Liver (tissue), 9 donors: ENCODE data around the gene RHEX. TPM values are rescaled to one million over a fixed set of nuclear protein-coding genes. Genes with fewer than 3 reads are reported as not detected.

Experiments used
- DNase-seq: peaks from one replicate; pipeline ENCODE4 v3.0.0-alpha.2; 2017; ENCODE audit warnings: low spot score
- H3K27ac ChIP-seq, 2 donors: one replicate each; pipeline ENCODE4 v1.7.0; 2013; ENCODE audit warnings: inconsistent platforms in 2 of 2, low read length in 2 of 2, control low read depth in 1 of 2, low read depth in 1 of 2, mild to moderate bottlenecking in 1 of 2
- H3K27me3 ChIP-seq, 4 donors: one replicate each; pipeline versions ENCODE4 v1.6.1 to v1.7.0; 2013; ENCODE audit warnings: low read length in 3 of 4, inconsistent platforms in 1 of 4, mild to moderate bottlenecking in 1 of 4, moderate library complexity in 1 of 4; ENCODE audit not compliant: control insufficient read depth in 4 of 4, insufficient read depth in 4 of 4
- H3K36me3 ChIP-seq, 4 donors: one replicate each; pipeline versions ENCODE4 v1.6.1 to v1.7.0; 2013; ENCODE audit warnings: low read length in 3 of 4, mild to moderate bottlenecking in 3 of 4, low read depth in 1 of 4, moderate library complexity in 1 of 4; ENCODE audit not compliant: control insufficient read depth in 4 of 4, insufficient read depth in 3 of 4
- H3K4me1 ChIP-seq, 4 donors: one replicate each; pipeline versions ENCODE4 v1.6.1 to v1.7.0; 2013; ENCODE audit warnings: low read length in 3 of 4, mild to moderate bottlenecking in 3 of 4, moderate library complexity in 1 of 4; ENCODE audit not compliant: control insufficient read depth in 4 of 4, insufficient read depth in 4 of 4
- H3K4me3 ChIP-seq, 3 donors: one replicate each; pipeline versions ENCODE4 v1.6.1 to v1.7.0; 2013; ENCODE audit warnings: low read length in 3 of 3, control low read depth in 1 of 3, low read depth in 1 of 3, mild to moderate bottlenecking in 1 of 3
- H3K9ac ChIP-seq, 2 donors: one replicate each; pipeline ENCODE4 v1.7.0; 2013; ENCODE audit warnings: low read length in 2 of 2, mild to moderate bottlenecking in 2 of 2, moderate library complexity in 2 of 2, control low read depth in 1 of 2, low read depth in 1 of 2
- H3K9me3 ChIP-seq, 4 donors: one replicate each; pipeline versions ENCODE4 v1.6.1 to v1.7.0; 2013; ENCODE audit warnings: low read length in 3 of 4; ENCODE audit not compliant: control insufficient read depth in 4 of 4
- ATF3 ChIP-seq: IDR thresholded peaks from 2 replicates; pipeline ENCODE4 v1.6.1; 2016; ENCODE audit warnings: antibody characterized with exemption
- CTCF ChIP-seq: fragments of 150-350 bp; IDR thresholded peaks from 2 replicates; pipeline ENCODE4 v1.5.1; 2017; ENCODE audit warnings: improper control_type of control experiment, low read depth, low read length; ENCODE audit not compliant: missing input control
- EGR1 ChIP-seq, 2 donors: IDR thresholded peaks; 2 replicates each; pipeline ENCODE4 v1.6.1; 2016 to 2018; ENCODE audit warnings: antibody characterized with exemption in 2 of 2, low read depth in 2 of 2
- FOXA1 ChIP-seq: IDR thresholded peaks from 2 replicates; pipeline ENCODE4 v1.6.1; 2016; ENCODE audit warnings: antibody characterized with exemption
- FOXA2 ChIP-seq: IDR thresholded peaks from 2 replicates; pipeline ENCODE4 v1.6.1; 2016; ENCODE audit warnings: antibody characterized with exemption
- HNF4A ChIP-seq, 2 donors: conservative IDR thresholded peaks; 2 replicates each; pipeline ENCODE4 v1.6.1; 2016; ENCODE audit warnings: antibody characterized with exemption in 2 of 2, mild to moderate bottlenecking in 2 of 2
- HNF4G ChIP-seq: IDR thresholded peaks from 2 replicates; pipeline ENCODE4 v1.6.1; 2016; ENCODE audit warnings: antibody characterized with exemption
- JUND ChIP-seq, 2 donors: IDR thresholded peaks; 2 replicates each; pipeline ENCODE4 v1.6.1; 2016; ENCODE audit warnings: antibody characterized with exemption in 2 of 2
- MAX ChIP-seq: IDR thresholded peaks from 2 replicates; pipeline ENCODE4 v1.6.1; 2016; ENCODE audit warnings: antibody characterized with exemption
- NR2F2 ChIP-seq: IDR thresholded peaks from 2 replicates; pipeline ENCODE4 v1.6.1; 2016; ENCODE audit warnings: antibody characterized with exemption
- RAD21 ChIP-seq, 2 donors: IDR thresholded peaks; 2 replicates each; pipeline ENCODE4 v1.6.1; 2016; ENCODE audit warnings: antibody characterized with exemption in 2 of 2, mild to moderate bottlenecking in 2 of 2
- REST ChIP-seq: IDR thresholded peaks from 2 replicates; pipeline ENCODE4 v1.6.1; 2016; ENCODE audit warnings: antibody characterized with exemption, mild to moderate bottlenecking
- RXRA ChIP-seq, 2 donors: IDR thresholded peaks; 2 replicates each; pipeline ENCODE4 v1.6.1; 2017 to 2018; ENCODE audit warnings: antibody characterized with exemption in 2 of 2, mild to moderate bottlenecking in 1 of 2
- SP1 ChIP-seq: IDR thresholded peaks from 2 replicates; pipeline ENCODE4 v1.6.1; 2018; ENCODE audit warnings: antibody characterized with exemption, mild to moderate bottlenecking
- TAF1 ChIP-seq: conservative IDR thresholded peaks from 2 replicates; pipeline ENCODE4 v1.6.1; 2016; ENCODE audit warnings: antibody characterized with exemption, mild to moderate bottlenecking
- YY1 ChIP-seq: IDR thresholded peaks from 2 replicates; pipeline ENCODE4 v1.6.1; 2016; ENCODE audit warnings: antibody characterized with exemption, mild to moderate bottlenecking
- ZBTB33 ChIP-seq: IDR thresholded peaks from 2 replicates; pipeline ENCODE4 v1.6.1; 2016; ENCODE audit warnings: antibody characterized with exemption
- WGBS: extraction: QIAGEN DNeasy Blood & Tissue Kit; methylation state at CpG from one replicate; pipeline ENCODE4 v1.1.7; 2013; 5-methylcytosine and 5-hydroxymethylcytosine counted together
- polyA plus RNA-seq, 2 donors: library from polyadenylated mRNA; stranded (reverse) in 1 of 2; unstranded in 1 of 2; fragments of 200-250 nt in 1 of 2; fragments of >200 nt in 1 of 2; fragmentation: Nextera tagmentation in 1 of 2; extraction: Ambion mirVana in 1 of 2; gene quantifications; one replicate each; pipeline versions ENCODE4 v1.2.1 to v1.2.3, GENCODE V29; 2013 to 2015
- total RNA-seq, 2 donors: library from RNA; depleted of rRNA; stranded (reverse); fragments of >200 nt; gene quantifications; one replicate each; pipeline ENCODE4 v1.2.3, GENCODE V29; 2014
- donor health status: healthy.
- donor health status: healthy.
- donor health status: healthy.
- donor health status: healthy.
- donor health status: healthy.

The RHEX gene
- total and polyA plus RNA-seq, 4 donors: 0.15 to 2.8 (median 0.47) TPM

- Histone ChIP-seq H3K4me1 (no peaks in the 10 kb centered on the region), H3K27ac (no peak overlapping the region), H3K4me3 (no peak overlapping the region), H3K9me3 (no peaks in the 10 kb centered on the region), H3K36me3 (no peaks in the 10 kb centered on the region), H3K9ac (no peak overlapping the region), H3K27me3 (no peaks in the 10 kb centered on the region)
- 93% methylated on average over 8 of the region's 8 CpGs for WGBS
- TF ChIP-seq MAX (no peak), RAD21 (IDR thresholded peaks at IDR 0.05) (no peak), TAF1 (no peak), YY1 (no peak), REST (no peak), EGR1 (IDR thresholded peaks at IDR 0.05; ENCODE audit: low read depth in 2 of 2) (no peak), CTCF (no peak), JUND (IDR thresholded peaks at IDR 0.05) (no peak), RXRA (IDR thresholded peaks at IDR 0.05) (no peak), HNF4G (no peak), SP1 (no peak), HNF4A (conservative IDR thresholded peaks at IDR 0.05) (no peak), ATF3 (no peak), FOXA2 (no peak)
- no peak for DNase-seq
These were observed 41.9 kb upstream of the RHEX start for GRCh38 chr1:206011057-206011456.

GRCh38 chr1:206012086-206012859 is 40.7 kb upstream of the RHEX start:
- Histone ChIP-seq H3K4me1 (no peaks in the 10 kb centered on the region), H3K4me3 (no peak overlapping the region), H3K27me3 (no peaks in the 10 kb centered on the region), H3K36me3 (no peaks in the 10 kb centered on the region), H3K9ac (no peak overlapping the region), H3K27ac (no peak overlapping the region), H3K9me3 (no peaks in the 10 kb centered on the region)
- WGBS: 70% methylated on average over 17 of the region's 17 CpGs
- TF ChIP-seq HNF4A (conservative IDR thresholded peaks at IDR 0.05) (no peak), NR2F2 (no peak), REST (no peak), HNF4G (no peak), ZBTB33 (no peak), ATF3 (no peak), FOXA2 (no peak), JUND (IDR thresholded peaks at IDR 0.05) (no peak), FOXA1 (no peak)
- peak; percentile 58 for DNase-seq
